HG03442 (cell line): ENCODE data around the gene TMEM132C.

Experiments used
- ATAC-seq: cut with Tn5 transposase; IDR thresholded peaks from one replicate; pipeline ENCODE4 v1.9.1; 2021; ENCODE audit warnings: mild to moderate bottlenecking, moderate library complexity; ENCODE audit not compliant: unreplicated experiment

The TMEM132C gene

GRCh38 chr12:128337431-128338170, 70.6 kb downstream of the TMEM132C start:
- ATAC-seq = no peak

DNA sequence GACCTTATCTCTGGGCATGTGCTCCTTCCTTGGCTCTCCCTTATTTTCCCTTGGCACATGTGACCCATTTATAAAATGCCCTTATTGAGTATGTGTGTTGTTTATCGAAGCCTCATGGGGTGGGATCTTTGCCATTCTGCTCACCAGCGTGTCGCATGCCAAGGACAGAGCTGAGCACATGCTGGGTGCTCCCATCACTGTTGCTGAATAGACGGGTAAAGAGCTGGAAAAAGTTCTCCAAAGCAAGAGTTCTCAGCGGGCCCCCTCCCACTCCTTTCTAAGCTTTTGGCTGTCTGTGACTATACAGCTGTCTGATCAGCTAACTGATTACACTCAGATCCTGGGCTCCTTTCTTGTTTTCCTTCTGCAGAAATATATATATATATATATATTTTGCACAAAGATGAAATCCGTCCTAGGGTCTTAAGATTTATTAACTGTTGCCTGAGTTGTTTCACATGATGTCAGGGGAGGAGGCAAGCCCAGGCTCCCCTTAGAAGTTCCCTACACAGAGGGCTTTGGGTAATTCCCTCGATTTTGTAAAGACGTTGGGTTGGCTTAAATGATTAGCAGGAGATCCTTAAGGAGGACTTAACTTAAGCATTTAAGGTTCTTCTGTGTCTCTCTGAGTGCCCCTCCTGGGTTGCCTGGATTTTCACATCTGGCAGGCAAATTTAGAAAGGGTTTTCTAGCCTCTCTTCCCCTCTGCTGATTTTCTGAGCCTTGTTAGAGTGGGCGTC, 71.6 kb downstream of the TMEM132C start:
- ATAC-seq = no peak

DNA sequence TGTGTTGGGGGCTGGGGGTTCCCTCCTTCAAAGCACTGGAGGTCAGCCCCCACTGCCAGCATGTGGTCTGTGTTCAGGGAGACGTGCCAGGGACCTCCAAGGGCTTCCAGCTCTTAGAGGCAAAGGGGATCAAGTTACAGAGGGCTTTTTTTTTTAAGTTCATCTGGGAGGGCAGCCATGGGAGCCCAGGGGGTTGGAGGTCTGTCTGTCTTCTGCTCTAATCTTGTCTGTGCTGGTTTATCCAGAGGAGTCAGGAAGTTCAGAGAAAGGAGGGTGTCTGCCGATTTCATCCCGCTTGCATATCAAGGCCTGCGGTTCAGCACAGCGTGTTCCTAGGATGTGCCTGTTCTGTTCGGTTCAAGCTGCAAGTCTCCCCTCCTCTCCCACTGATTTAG, 72.2 kb downstream of the TMEM132C start:
- no peak for ATAC-seq

DNA sequence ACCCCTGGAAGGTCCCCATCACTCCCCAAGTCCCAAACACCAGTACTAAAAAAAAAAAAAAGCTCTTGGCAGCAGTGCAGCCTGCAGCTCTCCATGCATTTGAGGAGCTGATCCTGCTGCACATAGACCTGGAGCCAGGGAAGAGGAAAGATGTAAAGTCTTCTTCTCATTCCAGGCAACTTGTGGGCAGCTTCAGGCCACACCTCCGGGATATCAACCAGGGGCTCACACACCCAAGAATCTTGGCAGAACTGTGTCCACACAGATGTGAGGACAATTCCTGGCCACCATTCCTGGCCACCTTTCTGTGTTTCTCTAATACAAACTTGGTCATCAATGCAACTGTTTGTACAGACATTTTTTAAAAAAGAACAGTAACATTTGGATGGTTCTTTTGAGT, 72.7 kb downstream of the TMEM132C start:
- no peak for ATAC-seq

DNA sequence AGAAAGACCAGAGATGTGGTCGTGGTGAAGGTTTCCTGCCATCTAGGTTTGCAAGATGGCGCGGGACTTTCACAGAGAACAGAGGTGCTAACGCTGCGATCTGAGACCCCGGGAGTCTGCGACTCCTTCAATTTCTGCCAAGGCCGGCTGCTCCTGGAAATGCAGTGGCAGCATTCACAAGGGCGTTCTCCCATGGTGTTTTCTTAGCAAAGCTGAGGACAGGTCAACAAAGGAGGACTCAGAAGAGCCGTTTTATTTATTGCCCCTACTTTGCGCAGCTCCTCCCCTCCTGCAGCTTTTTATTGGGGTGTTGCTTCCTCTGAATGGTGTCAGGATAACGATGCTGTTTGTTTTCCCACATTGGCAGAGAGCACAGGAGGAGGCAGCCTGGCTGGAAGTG, 86.3 kb downstream of the TMEM132C start:
- ATAC-seq = no peak

- no peak for ATAC-seq
These were observed 89.6 kb downstream of the TMEM132C start for GRCh38 chr12:128356547-128356946.

GRCh38 chr12:128361400-128361995, 94.5 kb downstream of the TMEM132C start:
- no peak for ATAC-seq

GRCh38 chr12:128365032-128365431, 98.1 kb downstream of the TMEM132C start:
- ATAC-seq = no peak

DNA sequence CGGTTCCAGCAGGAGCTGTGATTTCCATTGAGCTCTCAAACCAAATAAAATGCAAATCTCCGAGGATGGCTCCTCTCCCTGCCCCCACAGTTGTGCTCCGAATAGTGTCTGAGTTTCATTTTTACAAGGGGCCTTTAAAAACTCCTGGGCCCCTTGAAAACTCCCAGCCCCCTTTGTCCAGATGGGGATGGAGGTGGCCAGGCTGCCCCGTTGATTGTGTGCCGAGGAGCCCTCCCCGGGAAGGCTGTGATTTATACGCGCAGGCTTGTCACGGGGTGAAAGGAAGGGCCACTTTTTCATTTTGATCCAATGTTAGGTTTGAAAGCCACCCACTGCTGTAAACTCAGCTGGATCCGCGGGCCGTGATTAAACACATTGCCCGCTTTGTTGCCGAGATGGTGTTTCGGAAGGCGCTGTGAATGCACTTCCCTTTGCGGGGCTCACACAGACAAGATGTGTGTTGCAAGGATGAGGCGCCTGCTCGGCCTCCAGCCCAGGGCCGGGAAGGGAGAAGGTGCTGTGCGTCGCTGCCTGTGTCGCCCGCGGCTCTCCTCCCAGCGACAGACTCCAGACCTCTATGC, 98.8 kb downstream of the TMEM132C start:
- ATAC-seq = no peak

GRCh38 chr12:128367961-128368360, 101.0 kb downstream of the TMEM132C start:
- no peak for ATAC-seq

DNA sequence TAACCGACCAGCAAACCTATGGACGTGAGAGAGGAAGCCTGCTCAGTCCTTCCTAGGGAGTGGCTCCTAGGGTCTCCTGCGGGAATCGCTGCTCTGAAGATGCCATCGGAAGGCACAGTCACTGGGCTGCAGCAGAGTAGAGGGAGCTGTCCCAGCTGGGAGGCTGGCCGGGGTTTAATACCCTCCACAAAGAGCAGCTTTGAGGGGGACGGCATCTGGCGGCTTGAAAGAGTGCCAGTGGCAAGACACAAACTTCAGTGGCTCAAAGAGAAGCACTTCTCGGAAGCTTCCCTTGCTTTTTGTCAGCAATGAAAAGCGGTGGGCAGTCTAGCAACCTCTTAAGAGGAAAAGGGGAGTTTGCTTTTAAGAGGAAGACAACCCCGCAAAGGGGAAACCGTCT, 114.6 kb downstream of the TMEM132C start:
- no peak for ATAC-seq

DNA sequence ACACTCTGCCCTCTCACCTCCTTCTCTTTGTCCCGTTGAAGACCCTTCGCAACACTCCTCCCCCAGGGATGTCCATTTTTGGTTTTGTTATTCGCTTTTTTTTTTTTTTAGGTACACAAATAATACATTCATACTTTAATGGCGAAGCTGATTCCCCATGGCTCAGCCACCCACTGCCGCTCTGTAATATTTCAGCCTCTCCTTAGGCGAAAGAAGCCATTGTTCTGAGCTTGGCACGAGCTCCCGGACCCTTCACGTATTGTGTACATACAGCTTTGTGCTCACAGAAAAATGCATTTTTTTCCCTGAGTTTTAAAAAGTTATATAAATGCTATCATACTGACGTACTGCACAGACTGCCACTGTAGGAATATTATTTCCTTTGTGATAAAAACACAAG, 115.0 kb downstream of the TMEM132C start:
- no peak for ATAC-seq

- ATAC-seq = no peak
These were observed 116.0 kb downstream of the TMEM132C start for GRCh38 chr12:128382946-128383345.

GRCh38 chr12:128383357-128383937, 116.5 kb downstream of the TMEM132C start:
- ATAC-seq = no peak

- ATAC-seq = no peak
These were observed 118.8 kb downstream of the TMEM132C start for GRCh38 chr12:128385736-128386135.

- ATAC-seq = peak; percentile 68
These were observed 120.9 kb downstream of the TMEM132C start for GRCh38 chr12:128387811-128388422.

DNA sequence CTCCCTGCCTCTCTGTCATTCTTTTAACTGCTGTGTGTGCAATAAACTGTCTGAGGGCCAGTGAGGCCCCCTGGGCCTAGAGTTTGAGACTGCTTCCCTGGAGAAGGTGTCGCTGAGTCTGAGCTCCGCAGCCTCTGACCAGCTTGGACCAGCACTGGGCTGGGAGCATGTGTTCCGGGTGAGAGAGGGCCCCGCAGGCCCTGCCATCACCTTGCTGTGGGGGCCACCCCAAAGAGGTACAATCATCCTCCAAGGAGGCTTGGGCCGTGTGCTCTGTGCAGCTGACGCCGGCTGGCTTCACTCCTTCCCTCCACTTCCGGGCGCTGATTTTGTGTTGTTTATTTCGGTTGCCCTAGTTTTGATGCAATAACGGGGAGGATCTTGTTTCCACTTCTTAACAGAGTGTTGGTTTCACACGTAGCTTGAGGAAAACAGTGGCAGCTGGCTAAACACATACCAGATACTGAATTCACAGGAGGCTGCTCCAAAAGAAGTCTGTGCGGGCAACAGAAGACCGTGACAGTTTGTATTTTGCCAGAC, 121.6 kb downstream of the TMEM132C start:
- ATAC-seq = no peak

GRCh38 chr12:128393346-128393745, 126.4 kb downstream of the TMEM132C start:
- no peak for ATAC-seq

GRCh38 chr12:128394137-128394536, 127.2 kb downstream of the TMEM132C start:
- no peak for ATAC-seq

- ATAC-seq = no peak
These were observed 132.3 kb downstream of the TMEM132C start for GRCh38 chr12:128399253-128399652.
